Lung (tissue), 12 donors: Measurements from ENCODE around the gene P2RY11. TPM values are rescaled to one million over a fixed set of nuclear protein-coding genes. Genes with fewer than 3 reads are reported as not detected.

Experiments
- ATAC-seq: fragments of 200-7000 bp; cut with Tn5 transposase; one replicate; pipeline ENCODE4 v1.9.1; 2020; ENCODE audit warnings: moderate number of reproducible peaks; ENCODE audit not compliant: insufficient read depth, low FRiP score
- DNase-seq, 3 donors: peaks; one replicate each; pipeline ENCODE4 v3.0.0-alpha.2; 2013 to 2017
- H3K27ac ChIP-seq, 2 donors: one replicate each; pipeline ENCODE4 v1.5.1; 2013; ENCODE audit warnings: mild to moderate bottlenecking in 2 of 2, moderate library complexity in 2 of 2, control low read depth in 1 of 2, inconsistent platforms in 1 of 2, low read depth in 1 of 2, low read length in 1 of 2
- H3K27me3 ChIP-seq, 3 donors: one replicate each; pipeline ENCODE4 v1.5.1; 2013; ENCODE audit warnings: low read length in 2 of 3; ENCODE audit not compliant: control insufficient read depth in 3 of 3, insufficient read depth in 3 of 3
- H3K36me3 ChIP-seq, 4 donors: one replicate each; pipeline ENCODE4 v1.5.1; 2013; ENCODE audit warnings: low read length in 4 of 4, mild to moderate bottlenecking in 1 of 4, moderate library complexity in 1 of 4; ENCODE audit not compliant: control insufficient read depth in 4 of 4, insufficient read depth in 4 of 4
- H3K4me1 ChIP-seq, 5 donors: one replicate each; pipeline ENCODE4 v1.5.1; 2013; ENCODE audit warnings: low read length in 5 of 5, mild to moderate bottlenecking in 2 of 5, moderate library complexity in 1 of 5; ENCODE audit not compliant: control insufficient read depth in 5 of 5, insufficient read depth in 5 of 5
- H3K4me3 ChIP-seq: one replicate; pipeline ENCODE4 v1.5.1; 2013; ENCODE audit warnings: mild to moderate bottlenecking, control low read depth, moderate library complexity
- H3K9ac ChIP-seq, 2 donors: one replicate each; pipeline ENCODE4 v1.5.1; 2013; ENCODE audit warnings: low read length in 2 of 2, control low read depth in 1 of 2; ENCODE audit not compliant: insufficient read depth in 1 of 2
- H3K9me3 ChIP-seq, 4 donors: one replicate each; pipeline ENCODE4 v1.5.1; 2013; ENCODE audit warnings: low read length in 3 of 4, mild to moderate bottlenecking in 1 of 4, moderate library complexity in 1 of 4; ENCODE audit not compliant: control insufficient read depth in 4 of 4, insufficient read depth in 3 of 4
- WGBS, 2 donors: extraction: QIAGEN DNeasy Blood & Tissue Kit; methylation state at CpG; one replicate each; pipeline ENCODE4 v1.1.7; 2013; 5-methylcytosine and 5-hydroxymethylcytosine counted together
- polyA plus RNA-seq, 2 donors: library from polyadenylated mRNA; stranded (reverse); fragments of 200-250 nt; gene quantifications; one replicate each; pipeline ENCODE4 v1.2.1, GENCODE V29; 2013
- total RNA-seq, 2 donors: library from RNA; depleted of rRNA in 1 of 2; stranded (reverse); fragments of >200 nt in 1 of 2; gene quantifications; one replicate each; pipeline ENCODE4 v1.2.1, GENCODE V29; 2014 to 2021
- TF ChIP-seq, protein P1 (sequence below): IDR thresholded peaks from 2 replicates; pipeline ENCODE4 v1.5.1; 2012; ENCODE audit warnings: mild to moderate bottlenecking; ENCODE audit errors: control extremely low read depth, extremely low read depth
- donor health status: control.
- donor health status: control.
- donor health status: Bipolar disorder and iron deficiency.
- donor health status: healthy.
- donor health status: DM: yes; HTN: yes; CAD: no.

P2RY11 gene
- total and polyA plus RNA-seq, 4 donors, result 3.3 to 19.0 (median 13.5) TPM

DNA sequence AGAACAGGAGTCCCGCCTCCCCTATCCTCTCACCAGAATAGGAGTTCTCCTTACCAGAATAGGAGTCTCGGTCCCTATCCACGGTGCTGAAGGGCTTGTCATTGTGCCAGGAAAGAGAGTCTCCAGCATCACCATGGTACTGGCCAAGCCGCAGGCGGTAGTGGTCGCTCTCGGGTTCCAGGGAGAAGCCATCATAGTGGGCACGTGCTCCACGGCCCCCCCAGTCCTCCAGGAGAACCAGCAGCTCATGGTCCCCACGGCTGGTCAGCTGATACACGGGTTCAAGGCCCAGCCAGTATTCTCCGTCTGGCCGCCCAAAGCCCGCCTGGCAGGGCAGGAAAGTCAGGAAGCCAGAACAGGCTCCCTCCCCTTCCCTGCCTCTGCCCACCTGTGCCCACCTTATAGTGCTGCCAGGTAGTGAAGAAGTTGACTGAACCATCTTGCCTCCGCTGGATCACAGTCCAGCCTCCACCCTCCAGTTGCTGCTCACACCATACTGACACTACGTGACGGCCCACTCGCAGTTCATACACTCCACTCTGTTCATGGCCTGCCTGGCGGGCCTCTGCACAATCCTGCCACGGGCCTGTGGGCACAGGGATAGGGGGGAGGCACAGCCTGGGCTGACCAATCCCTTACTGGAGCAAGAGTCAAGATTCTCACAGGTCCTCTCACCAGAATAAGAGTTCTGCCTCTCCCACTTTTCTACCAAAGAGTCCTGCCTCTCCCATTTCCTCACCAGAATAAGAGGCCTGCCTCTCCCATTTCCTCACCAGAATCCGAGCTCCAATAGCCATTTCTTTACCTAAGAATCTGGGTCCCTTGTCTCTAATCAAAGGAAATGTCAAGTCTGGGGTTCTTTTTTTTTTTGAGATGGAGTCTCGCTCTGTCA is 18.0 kb upstream of the P2RY11 start:
- Histone ChIP-seq H3K27me3 (no peaks in the 10 kb centered on the region), H3K9me3 (no peaks in the 10 kb centered on the region), H3K9ac (no peak overlapping the region), H3K36me3 (peaks cover 0 to 27% (median 16%) of the 10 kb centered on the region in 4 donors), H3K27ac (no peak overlapping the region), H3K4me3 (no peak overlapping the region), H3K4me1 (peaks cover 0 to 6% (median 3%) of the 10 kb centered on the region in 5 donors)
- TF ChIP-seq, protein P1, sequence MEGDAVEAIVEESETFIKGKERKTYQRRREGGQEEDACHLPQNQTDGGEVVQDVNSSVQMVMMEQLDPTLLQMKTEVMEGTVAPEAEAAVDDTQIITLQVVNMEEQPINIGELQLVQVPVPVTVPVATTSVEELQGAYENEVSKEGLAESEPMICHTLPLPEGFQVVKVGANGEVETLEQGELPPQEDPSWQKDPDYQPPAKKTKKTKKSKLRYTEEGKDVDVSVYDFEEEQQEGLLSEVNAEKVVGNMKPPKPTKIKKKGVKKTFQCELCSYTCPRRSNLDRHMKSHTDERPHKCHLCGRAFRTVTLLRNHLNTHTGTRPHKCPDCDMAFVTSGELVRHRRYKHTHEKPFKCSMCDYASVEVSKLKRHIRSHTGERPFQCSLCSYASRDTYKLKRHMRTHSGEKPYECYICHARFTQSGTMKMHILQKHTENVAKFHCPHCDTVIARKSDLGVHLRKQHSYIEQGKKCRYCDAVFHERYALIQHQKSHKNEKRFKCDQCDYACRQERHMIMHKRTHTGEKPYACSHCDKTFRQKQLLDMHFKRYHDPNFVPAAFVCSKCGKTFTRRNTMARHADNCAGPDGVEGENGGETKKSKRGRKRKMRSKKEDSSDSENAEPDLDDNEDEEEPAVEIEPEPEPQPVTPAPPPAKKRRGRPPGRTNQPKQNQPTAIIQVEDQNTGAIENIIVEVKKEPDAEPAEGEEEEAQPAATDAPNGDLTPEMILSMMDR, result no peak
- 90 to 91% methylated on average over 22 of the region's 22 CpGs for WGBS, 2 donors
- no peak for DNase-seq
- no peak for ATAC-seq

DNA sequence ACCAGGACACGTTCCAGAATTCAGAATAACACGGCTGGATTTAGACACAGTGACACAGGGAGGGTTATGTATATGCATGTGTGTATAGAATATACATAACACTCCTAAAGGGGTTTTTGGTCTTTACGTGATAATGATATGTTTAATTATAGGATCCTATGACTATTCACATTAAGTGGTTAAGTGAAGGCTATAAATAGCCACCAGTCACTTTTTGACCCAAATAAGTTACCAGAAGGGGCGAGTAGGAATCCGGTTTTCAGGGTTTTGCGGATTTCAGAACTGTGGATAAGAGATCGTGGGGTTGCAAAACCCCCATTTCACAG is 15.9 kb upstream of the P2RY11 start:
- Histone ChIP-seq H3K4me1 (peaks cover 0 to 6% (median 3%) of the 10 kb centered on the region in 5 donors), H3K9me3 (no peaks in the 10 kb centered on the region), H3K36me3 (peaks cover 0 to 16% (median 7%) of the 10 kb centered on the region in 4 donors), H3K27me3 (no peaks in the 10 kb centered on the region), H3K9ac (no peak overlapping the region), H3K27ac (peak overlapping the region; percentile 14 to 35), H3K4me3 (no peak overlapping the region)
- 44 to 56% methylated on average over 7 of the region's 7 CpGs for WGBS, 2 donors
- DNase-seq (no peak), ATAC-seq (no peak)
- TF ChIP-seq, protein P1, result no peak

DNA sequence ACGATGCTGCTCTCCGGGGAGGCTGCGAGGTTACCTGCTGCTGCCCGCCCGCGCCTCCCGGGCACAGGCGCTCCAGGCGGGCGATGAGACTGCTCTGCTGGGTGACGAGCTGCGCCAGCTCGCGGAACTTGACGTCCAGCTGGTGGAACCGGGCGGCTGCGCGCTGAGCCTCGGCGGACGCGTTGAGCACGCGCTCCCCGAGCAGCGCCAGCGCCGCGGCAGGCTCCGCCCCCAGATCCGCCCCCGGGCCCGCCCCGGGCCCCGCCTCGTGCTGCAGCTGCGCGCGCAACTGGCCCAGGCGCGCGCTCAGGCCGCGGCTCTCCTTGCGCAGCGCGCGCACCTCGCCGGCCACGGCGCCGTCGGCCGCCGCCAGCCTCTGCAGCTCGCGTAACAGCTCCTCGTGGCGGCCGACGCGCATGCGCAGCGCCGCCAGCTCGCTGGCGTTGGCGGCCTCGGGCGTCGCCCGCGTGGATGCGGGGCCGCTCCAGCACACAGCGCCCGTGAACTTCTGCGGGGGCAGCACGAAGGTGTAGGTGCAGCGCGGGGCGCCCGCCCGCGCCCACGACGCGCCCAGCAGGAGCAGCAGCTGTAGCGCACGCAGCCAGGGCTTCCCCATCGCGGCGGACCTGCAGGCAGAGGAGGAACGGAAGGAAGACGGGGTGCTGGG is 15.4 kb upstream of the P2RY11 start:
- H3K27me3 ChIP-seq, result no peaks in the 10 kb centered on the region
- WGBS, 2 donors, result 3 to 4% methylated on average over 65 to 97 of the region's 97 CpGs
- DNase-seq, result peak; percentile 92 to 96 (median 93)

More for the DNA sequence above, 15.4 kb upstream of the P2RY11 start:
- peak; percentile 93 for ATAC-seq
- peak overlapping the region; percentile 28 for H3K4me3 ChIP-seq
- H3K27ac ChIP-seq, result peak overlapping the region; percentile 39 to 81
- H3K4me1 ChIP-seq, result peaks cover 0 to 6% (median 3%) of the 10 kb centered on the region in 5 donors
- no peaks in the 10 kb centered on the region for H3K9me3 ChIP-seq
- TF ChIP-seq, protein P1, result no peak
- H3K9ac ChIP-seq, result no peak overlapping the region
- peaks cover 0 to 14% (median 5%) of the 10 kb centered on the region in 4 donors for H3K36me3 ChIP-seq
